ENCODE data around the gene SPATS2L.

The SPATS2L gene

GRCh38 chr2:200467806-200468681 is 161.6 kb downstream of the SPATS2L start:
- DNase-seq (ENCODE audit: low read depth) = no peak

GRCh38 chr2:200469708-200470211 is 163.3 kb downstream of the SPATS2L start:
- DNase-seq (ENCODE audit: low read depth) = no peak

GRCh38 chr2:200470230-200470629 is 163.7 kb downstream of the SPATS2L start:
- no peak for DNase-seq (ENCODE audit: low read depth)

GRCh38 chr2:200471324-200471848 is 164.9 kb downstream of the SPATS2L start:
- no peak for DNase-seq (ENCODE audit: low read depth)

- no peak for DNase-seq (ENCODE audit: low read depth)
These were observed 165.6 kb downstream of the SPATS2L start for GRCh38 chr2:200471928-200472645.

GRCh38 chr2:200472853-200473464 is 166.5 kb downstream of the SPATS2L start:
- DNase-seq (ENCODE audit: low read depth) = no peak

- DNase-seq (ENCODE audit: low read depth) = no peak
These were observed 169.3 kb downstream of the SPATS2L start for GRCh38 chr2:200475795-200476194.

GRCh38 chr2:200476836-200477235 is 170.3 kb downstream of the SPATS2L start:
- DNase-seq (ENCODE audit: low read depth) = no peak

GRCh38 chr2:200477667-200478131 is 171.2 kb downstream of the SPATS2L start:
- no peak for DNase-seq (ENCODE audit: low read depth)

- DNase-seq (ENCODE audit: low read depth) = peak; percentile 90
These were observed 173.3 kb downstream of the SPATS2L start for GRCh38 chr2:200479692-200480265.

GRCh38 chr2:200482194-200482593 is 175.7 kb downstream of the SPATS2L start:
- DNase-seq (ENCODE audit: low read depth) = no peak

- DNase-seq (ENCODE audit: low read depth) = no peak
These were observed 177.3 kb downstream of the SPATS2L start for GRCh38 chr2:200483729-200484198.

GRCh38 chr2:200484934-200485333 is 178.4 kb downstream of the SPATS2L start:
- no peak for DNase-seq (ENCODE audit: low read depth)

GRCh38 chr2:200486529-200486928 is 180.0 kb downstream of the SPATS2L start:
- no peak for DNase-seq (ENCODE audit: low read depth)

GRCh38 chr2:200488169-200488568 is 181.7 kb downstream of the SPATS2L start:
- no peak for DNase-seq (ENCODE audit: low read depth)

GRCh38 chr2:200490001-200490400 is 183.5 kb downstream of the SPATS2L start:
- no peak for DNase-seq (ENCODE audit: low read depth)

GRCh38 chr2:200492656-200493055 is 186.2 kb downstream of the SPATS2L start:
- no peak for DNase-seq (ENCODE audit: low read depth)

GRCh38 chr2:200494048-200494447 is 187.6 kb downstream of the SPATS2L start:
- no peak for DNase-seq (ENCODE audit: low read depth)

- DNase-seq (ENCODE audit: low read depth) = no peak
These were observed 190.2 kb downstream of the SPATS2L start for GRCh38 chr2:200496696-200497095.

- no peak for DNase-seq (ENCODE audit: low read depth)
These were observed 192.1 kb downstream of the SPATS2L start for GRCh38 chr2:200498402-200499162.

- DNase-seq (ENCODE audit: low read depth) = no peak
These were observed 195.7 kb downstream of the SPATS2L start for GRCh38 chr2:200502196-200502595.

Measured in HS-5 (cell line).